Suppressor macrophage (primary cell): Measurements from ENCODE around the gene HDAC5.
"Not testable (repeated sequence)": the region's sequence is repeated elsewhere in the genome, so short reads cannot be mapped to it uniquely, and the experiment has no call there.

ENCODE experiments used
- DNase-seq, 4 experiments: peaks; one replicate each; pipeline ENCODE4 v3.0.0-alpha.2; 2020 to 2022
- total RNA-seq, 17 experiments: gene quantifications; one replicate each; lab custom pipeline; 2026; ENCODE audit warnings: mixed read lengths in 6 of 17, inconsistent platforms in 3 of 17; lab: John Stamatoyannopoulos, UW

Gene HDAC5
- total RNA-seq = 7.7 to 60.9 (median 34.6) reads per million in 17 experiments

GRCh38 chr17:44123356-44124117 is at the start of gene HDAC5:
Gene HDAC5, minus strand, starts transcription at chr17:44123641. Its CDS starts 6,126 bp downstream, at chr17:44117515.
- DNase-seq = peak; percentile 96 to 98 (median 96)

DNA sequence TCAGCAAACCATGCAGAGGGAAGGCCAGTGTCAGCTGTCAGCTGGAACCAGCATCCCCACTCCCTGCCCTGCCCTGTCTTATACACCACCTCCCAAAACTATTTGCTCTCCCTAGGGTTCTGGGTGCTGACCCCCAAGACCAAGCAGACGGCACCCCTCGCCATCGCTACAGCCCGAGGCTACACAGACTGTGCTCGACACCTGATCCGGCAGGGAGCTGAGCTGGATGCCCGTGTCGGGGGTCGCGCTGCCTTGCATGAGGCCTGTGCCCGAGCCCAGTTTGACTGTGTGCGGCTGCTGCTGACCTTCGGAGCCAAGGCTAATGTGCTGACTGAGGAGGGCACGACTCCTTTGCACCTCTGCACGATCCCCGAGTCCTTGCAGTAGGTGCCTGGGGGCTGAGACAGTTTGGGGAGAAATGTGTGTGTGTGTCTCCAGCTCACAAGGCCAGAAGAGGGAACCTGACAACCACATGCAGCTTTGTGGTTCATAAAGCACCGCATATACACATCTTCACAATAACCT is 48.6 kb upstream of the HDAC5 start:
- no peak for DNase-seq

DNA sequence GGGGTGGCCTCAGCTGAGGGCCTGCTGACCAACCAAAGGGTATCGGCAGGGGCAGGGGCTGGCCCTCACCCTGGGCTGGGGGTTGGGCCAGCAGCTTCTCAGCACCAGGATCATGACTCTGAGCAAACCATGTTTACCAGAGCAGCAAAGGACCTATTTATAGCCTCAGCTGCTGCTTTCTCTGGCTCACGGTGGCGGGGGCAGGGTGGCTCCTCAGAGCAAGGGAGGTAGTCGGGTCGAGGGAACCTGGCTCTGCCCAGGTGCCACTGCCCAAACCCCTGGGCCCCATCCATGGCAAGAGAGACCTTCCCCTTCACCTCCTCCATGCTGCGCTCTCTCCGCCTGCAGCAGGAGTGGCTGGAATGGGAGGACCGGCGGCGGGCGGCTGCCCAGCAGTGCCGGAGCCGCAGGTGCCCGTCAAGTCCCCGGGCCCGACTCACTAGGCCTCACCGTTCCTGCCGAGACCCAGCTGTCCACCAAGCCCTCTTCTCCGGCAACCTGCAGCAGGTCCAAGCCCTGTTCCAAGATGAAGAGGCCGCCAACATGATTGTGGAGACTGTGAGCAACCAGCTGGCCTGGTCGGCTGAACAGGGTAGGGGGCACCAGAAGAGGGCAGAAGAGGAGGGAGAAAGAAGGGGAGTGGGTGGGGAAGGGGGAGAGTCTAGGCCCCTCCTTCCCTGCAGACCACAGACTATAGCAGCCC is 47.2 kb upstream of the HDAC5 start, which contains the start of gene ASB16:
TSS of gene ASB16 (plus strand) at position 206 of the 703 bp plus-strand sequence. CDS start at position 292, 86 bp downstream.
- DNase-seq = no peak

GRCh38 chr17:44170135-44170498 is 46.7 kb upstream of the HDAC5 start:
- no peak for DNase-seq

DNA sequence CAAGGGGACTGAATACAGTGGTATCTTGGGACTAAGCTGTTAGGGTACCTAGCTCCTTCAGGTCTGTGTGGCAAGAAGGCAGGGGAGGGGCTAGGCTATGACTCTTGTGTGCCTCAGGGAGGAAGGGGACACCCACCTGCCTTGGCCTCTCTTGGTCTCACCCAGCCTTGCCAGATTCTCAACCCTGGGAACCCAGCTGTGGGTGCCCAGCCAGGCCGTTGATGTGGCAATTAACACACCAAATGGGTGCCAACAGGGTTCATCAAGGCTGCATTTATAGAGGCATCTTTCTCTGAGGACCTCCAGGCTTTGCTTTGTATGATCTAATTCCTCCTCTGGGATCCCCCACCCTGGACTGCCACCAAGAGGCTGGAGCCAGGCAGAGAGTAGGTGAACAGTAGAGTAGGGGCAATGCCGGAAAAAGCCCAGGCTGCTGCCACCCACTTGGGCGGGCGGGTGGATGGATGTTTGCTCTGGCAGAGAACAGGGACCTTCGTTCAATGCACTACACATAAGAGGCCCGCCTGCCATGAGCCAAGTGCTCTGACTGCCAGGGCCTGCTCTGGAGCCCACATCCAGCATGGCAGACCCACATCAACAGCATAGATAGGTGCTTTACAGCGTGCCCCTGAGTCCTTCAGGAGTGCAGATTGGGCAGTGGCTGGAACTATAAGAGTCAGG is 43.9 kb upstream of the HDAC5 start:
- no peak for DNase-seq

GRCh38 chr17:44164476-44164875 is 41.0 kb upstream of the HDAC5 start:
- DNase-seq = no peak

- no peak for DNase-seq
Measured at GRCh38 chr17:44159519-44160210, 36.2 kb upstream of the HDAC5 start.

DNA sequence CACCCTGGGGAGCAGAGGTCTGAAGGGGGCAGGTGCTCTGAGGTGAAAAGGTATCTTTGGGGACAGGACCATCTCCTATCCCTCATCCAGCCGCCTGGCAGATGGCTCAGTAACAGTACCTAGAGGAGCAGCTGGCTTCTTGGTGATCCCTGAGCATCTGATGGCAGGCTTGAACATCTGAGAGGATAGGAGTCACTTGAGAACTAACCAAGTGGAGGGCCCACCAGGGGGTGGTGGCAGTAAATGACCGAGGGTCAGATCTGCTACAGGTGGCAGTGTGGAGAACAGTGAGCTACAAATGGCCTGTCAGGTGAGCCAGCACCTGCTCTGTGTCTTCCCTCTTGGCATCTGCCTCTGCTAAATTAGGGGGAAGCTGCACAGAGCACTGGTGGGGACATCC is 32.0 kb upstream of the HDAC5 start:
- DNase-seq = no peak

DNA sequence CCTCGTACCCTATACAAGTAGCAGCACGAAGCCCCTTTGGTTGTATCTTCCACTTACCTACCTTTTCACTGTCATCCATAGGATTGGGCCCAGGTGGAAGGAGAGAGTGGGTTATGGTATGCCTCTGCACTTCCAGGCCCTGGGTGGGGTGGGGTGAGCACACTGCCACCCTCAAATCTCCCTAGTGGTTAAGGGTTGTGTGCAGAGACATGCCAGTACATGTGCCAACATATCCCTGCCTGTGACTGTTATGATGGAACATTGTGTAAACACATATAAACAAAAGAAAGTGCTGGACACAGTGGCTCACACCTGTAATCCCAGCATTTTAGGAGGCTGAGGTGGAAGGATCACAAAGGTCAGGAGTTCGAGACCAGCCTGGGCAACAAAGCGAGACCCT is 29.4 kb upstream of the HDAC5 start:
- no peak for DNase-seq

DNA sequence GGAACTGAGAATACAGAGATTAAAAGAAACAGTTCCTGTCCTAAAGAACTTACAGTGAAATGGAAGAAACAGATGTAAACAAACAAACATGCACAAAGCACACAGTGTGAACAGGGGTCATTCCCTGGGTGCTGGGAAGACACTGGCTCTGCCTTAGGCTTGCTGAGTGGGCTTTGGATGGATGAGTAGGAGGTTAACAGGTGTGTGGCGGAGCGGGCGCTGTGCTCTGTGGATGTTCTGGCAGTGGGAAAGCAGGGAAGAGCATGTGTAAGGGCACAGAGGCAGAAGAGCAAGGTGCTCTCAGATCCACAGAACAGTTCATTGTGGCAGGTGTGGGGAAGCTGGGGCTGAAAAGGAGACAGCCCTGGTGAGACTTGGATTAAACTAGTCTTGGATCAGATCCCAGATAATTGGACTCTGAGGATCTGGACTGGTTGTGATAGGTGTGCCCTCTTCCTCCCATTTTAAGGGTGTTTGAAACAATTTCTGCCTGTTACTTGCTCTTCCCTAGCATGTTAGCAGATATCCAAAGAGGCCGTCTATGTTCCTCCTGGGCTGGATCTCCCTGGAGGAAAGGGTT is 26.4 kb upstream of the HDAC5 start:
- DNase-seq = no peak

DNA sequence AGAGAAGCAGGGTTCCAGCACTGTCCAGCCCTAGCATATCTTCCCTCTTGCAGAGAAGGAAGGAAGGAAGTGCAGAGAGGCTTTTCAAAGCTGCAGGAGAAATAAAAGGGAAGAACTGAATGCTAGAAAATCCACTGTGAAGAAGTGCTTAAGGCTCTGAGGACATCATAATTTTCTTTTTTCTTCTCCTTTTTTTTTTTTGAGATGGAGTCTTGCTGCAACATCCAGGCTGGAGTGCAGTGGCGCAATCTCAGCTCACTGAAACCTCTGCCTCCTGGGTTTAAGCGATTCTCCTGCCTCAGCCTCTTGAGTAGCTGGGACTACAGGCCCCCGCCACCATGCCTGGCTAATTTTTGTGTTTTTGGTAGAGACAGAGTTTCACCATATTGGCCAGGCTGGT is 25.6 kb upstream of the HDAC5 start:
- peak in 3 of 4 experiments; percentile 41 to 58 (median 55) for DNase-seq

- no peak for DNase-seq
Measured at GRCh38 chr17:44147812-44148211, 24.4 kb upstream of the HDAC5 start.

DNA sequence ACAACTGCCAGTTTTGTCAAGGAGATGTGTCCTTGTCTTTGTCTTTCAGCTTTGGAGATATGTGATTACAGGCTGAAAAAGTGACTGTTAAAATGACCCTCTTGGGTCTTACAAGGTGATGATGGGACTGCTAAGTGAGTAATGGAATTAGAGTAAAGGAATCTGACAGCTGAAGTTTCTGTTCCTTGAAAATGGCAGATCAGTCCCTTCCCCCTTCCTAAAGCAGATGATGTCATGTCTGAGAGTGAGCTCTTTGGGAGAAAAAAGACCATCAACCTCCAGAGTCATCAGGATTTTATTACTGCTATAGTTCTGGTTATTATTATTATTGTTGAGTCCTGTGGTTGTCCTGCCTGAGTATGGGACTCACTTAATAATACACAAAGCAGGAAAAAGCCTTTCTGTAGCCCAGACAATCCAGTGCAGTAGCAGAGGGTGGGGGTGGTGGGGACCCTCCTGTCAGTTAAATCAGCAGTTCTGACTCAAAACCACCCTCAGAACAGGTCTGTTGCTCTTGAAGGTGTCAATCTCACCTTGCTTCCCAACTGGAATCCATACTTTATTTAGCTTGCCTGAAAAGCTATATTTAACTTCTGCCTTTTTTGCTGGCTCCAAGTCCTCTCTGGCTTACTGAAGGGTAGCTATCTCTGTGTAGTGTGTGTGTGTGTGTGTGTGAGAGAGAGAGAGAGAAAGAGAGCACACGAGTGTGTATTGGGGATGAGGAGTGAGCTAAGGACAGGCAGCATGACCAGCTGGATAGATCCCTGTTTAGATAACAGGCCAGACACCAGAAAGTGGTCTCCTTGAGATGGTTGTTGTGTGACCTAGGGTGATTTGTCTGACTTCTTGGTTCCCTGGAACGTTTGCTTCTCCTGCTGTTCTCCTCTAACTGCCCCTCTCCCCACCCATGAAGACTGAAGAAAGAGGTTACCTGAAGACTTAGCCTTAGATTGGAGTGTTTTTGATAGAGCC is 23.2 kb upstream of the HDAC5 start:
- peak; percentile 34 to 73 (median 61) for DNase-seq

DNA sequence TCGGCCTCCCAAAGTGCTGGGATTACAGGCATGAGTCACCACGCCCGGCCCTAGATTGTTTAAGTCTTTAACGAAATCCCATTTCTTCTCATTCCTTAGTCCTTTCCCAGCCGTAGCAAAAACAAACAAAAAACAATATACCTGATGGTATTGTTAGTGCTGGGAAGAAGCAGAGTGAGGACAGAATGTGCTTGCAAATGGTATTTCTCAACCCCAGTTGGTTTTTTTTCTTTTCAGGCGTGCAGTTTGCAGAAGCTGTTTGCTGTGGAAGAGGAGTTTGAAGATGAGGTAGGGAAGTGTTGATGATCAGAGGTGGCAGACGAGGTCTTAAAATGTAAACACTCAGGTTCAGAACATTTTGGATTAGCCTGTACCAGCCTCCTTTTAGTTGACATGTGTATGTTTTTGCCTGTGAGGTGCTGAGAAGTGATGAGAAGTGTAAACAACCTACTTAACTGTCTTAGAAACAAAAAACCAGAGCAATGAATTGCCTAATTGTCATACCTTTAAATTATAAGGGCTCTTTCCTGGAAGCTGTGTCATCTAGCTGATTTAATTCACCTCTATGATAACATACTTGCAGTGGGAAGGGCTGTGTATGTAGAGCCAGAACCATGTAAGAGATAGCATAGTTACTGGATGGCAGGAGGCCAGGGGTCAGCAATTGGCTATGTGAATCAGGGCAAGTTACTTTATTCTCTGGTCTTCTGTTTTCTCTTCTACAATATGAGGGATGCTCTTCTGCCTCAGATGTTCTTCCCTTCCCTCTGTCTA is 21.7 kb upstream of the HDAC5 start:
- DNase-seq = no peak

GRCh38 chr17:44143921-44144320 is 20.5 kb upstream of the HDAC5 start:
- not testable (repeated sequence) for DNase-seq

DNA sequence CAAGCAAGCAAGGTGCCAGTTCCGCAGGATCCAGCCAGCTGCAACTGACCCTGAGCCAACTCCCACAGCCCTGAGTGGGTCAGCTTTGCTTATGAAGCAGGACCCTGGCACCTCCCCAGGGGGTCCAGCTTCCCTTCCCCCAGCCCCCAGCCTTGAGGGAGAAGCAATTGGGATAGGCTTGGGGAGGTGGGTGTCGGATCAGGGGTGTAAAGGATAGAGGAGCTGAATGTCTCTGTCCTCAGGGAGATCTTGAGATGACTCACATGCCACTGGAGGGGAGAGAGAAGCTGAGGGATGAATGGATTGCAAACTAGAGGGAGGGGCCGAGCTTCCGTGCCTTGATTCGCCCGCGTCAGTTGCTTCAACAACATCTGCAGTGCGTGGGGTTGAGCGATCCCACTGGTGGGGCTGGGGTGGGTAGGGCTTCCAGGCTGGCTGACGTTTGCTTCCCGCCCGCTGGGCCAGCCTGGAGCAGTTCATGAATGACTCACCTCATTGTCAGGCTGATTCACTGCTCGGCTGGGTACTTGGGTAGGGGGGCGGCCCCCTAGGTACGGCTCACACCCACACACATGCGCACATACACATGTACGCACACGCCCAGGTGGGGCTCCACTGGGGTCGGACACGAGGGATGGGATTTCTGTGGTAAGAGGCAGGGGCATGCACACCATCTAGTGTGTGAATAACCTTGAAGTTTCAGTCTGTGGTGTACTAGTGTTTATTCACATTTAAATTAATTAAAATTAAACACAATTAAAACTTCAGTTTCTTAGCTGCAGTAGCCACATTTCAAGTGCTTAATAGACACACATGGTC is 14.7 kb upstream of the HDAC5 start:
- peak; percentile 92 to 95 (median 93) for DNase-seq

GRCh38 chr17:44134752-44135568 is 11.5 kb upstream of the HDAC5 start:
- no peak for DNase-seq

- peak in 1 of 4 experiments; percentile 11 for DNase-seq
Measured at GRCh38 chr17:44133918-44134476, 10.6 kb upstream of the HDAC5 start.
